ENCODE measurements around the gene CHEK2.

- TF ChIP-seq EZH2 (optimal IDR thresholded peaks at IDR 0.05; ENCODE audit: low read depth, low read length) (no peak), CTCF (IDR thresholded peaks at IDR 0.05; ENCODE audit: low read length) (no peak), EZH2phosphoT487 (IDR thresholded peaks at IDR 0.05; ENCODE audit: low read length) (no peak)
Observed at GRCh38 chr22:28710576-28711191, 30.9 kb downstream of the CHEK2 start.
